Mucosa of gallbladder (tissue), 1 donor: ENCODE measurements around the gene HHIPL1. TPM values are rescaled to one million over a fixed set of nuclear protein-coding genes. Genes with fewer than 3 reads are reported as not detected.

ENCODE experiments used
- DNase-seq: peaks from one replicate; pipeline ENCODE4 v3.0.0-alpha.2; 2020; ENCODE audit warnings: low spot score
- total RNA-seq: library from RNA; stranded (reverse); gene quantifications from one replicate; pipeline ENCODE4 v1.2.1, GENCODE V29; 2021
- donor health status: DM: no; HTN: no; CAD: no.

HHIPL1 gene
- total RNA-seq, 1 donor from 2014 or later = 5.3 TPM

GRCh38 chr14:99611646-99612045 is 33.3 kb upstream of the HHIPL1 start:
- no peak for DNase-seq

- no peak for DNase-seq
Observed at GRCh38 chr14:99612071-99612737, 32.7 kb upstream of the HHIPL1 start.

GRCh38 chr14:99612738-99613330 is 32.1 kb upstream of the HHIPL1 start:
- no peak for DNase-seq

- DNase-seq = no peak
Observed at GRCh38 chr14:99615497-99616157, 29.3 kb upstream of the HHIPL1 start.

GRCh38 chr14:99616832-99617800 is 27.8 kb upstream of the HHIPL1 start:
- no peak for DNase-seq

GRCh38 chr14:99619835-99620834 is 24.8 kb upstream of the HHIPL1 start:
- no peak for DNase-seq

- no peak for DNase-seq
Observed at GRCh38 chr14:99621948-99622347, 23.0 kb upstream of the HHIPL1 start.

- DNase-seq = no peak
Observed at GRCh38 chr14:99624024-99624423, 20.9 kb upstream of the HHIPL1 start.

- peak; percentile 19 for DNase-seq
Observed at GRCh38 chr14:99624971-99625370, 20.0 kb upstream of the HHIPL1 start.

GRCh38 chr14:99625476-99625875 is 19.5 kb upstream of the HHIPL1 start:
- no peak for DNase-seq

- DNase-seq = no peak
Observed at GRCh38 chr14:99626041-99626648, 18.8 kb upstream of the HHIPL1 start.

- DNase-seq = no peak
Observed at GRCh38 chr14:99627100-99627499, 17.8 kb upstream of the HHIPL1 start.

GRCh38 chr14:99627510-99628381 is 17.2 kb upstream of the HHIPL1 start:
- DNase-seq = no peak

- peak; percentile 78 for DNase-seq
Observed at GRCh38 chr14:99628887-99629618, 15.9 kb upstream of the HHIPL1 start.

GRCh38 chr14:99630202-99630601 is 14.7 kb upstream of the HHIPL1 start:
- no peak for DNase-seq

GRCh38 chr14:99632410-99633035 is 12.4 kb upstream of the HHIPL1 start:
- no peak for DNase-seq

GRCh38 chr14:99633141-99633540 is 11.8 kb upstream of the HHIPL1 start:
- no peak for DNase-seq

- no peak for DNase-seq
Observed at GRCh38 chr14:99633918-99634317, 11.0 kb upstream of the HHIPL1 start.
